Measurements from ENCODE around the gene PEX7.

DNA sequence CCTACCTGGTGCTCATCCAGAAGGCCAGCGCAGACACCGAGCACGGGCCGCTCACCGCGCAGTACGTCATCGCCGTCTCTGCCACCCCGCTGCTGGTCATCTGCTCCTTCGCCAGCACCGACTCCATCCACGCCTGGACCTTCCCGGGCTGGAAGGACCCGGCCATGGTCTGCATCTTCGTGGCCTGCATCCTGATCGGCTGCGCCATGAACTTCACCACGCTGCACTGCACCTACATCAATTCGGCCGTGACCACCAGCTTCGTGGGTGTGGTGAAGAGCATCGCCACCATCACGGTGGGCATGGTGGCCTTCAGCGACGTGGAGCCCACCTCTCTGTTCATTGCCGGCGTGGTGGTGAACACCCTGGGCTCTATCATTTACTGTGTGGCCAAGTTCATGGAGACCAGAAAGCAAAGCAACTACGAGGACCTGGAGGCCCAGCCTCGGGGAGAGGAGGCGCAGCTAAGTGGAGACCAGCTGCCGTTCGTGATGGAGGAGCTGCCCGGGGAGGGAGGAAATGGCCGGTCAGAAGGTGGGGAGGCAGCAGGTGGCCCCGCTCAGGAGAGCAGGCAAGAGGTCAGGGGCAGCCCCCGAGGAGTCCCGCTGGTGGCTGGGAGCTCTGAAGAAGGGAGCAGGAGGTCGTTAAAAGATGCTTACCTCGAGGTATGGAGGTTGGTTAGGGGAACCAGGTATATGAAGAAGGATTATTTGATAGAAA is 101.7 kb downstream of the PEX7 start:
- TF ChIP-seq, protein P1, sequence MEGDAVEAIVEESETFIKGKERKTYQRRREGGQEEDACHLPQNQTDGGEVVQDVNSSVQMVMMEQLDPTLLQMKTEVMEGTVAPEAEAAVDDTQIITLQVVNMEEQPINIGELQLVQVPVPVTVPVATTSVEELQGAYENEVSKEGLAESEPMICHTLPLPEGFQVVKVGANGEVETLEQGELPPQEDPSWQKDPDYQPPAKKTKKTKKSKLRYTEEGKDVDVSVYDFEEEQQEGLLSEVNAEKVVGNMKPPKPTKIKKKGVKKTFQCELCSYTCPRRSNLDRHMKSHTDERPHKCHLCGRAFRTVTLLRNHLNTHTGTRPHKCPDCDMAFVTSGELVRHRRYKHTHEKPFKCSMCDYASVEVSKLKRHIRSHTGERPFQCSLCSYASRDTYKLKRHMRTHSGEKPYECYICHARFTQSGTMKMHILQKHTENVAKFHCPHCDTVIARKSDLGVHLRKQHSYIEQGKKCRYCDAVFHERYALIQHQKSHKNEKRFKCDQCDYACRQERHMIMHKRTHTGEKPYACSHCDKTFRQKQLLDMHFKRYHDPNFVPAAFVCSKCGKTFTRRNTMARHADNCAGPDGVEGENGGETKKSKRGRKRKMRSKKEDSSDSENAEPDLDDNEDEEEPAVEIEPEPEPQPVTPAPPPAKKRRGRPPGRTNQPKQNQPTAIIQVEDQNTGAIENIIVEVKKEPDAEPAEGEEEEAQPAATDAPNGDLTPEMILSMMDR (IDR thresholded peaks at IDR 0.05; ENCODE audit: low read depth, low read length, poor library complexity, severe bottlenecking), result no peak
- no peak for TF ChIP-seq EZH2phosphoT487 (IDR thresholded peaks at IDR 0.05; ENCODE audit: borderline replicate concordance, low read length)
